ENCODE measurements around the gene ARL4D.
A peak's percentile ranks its signal among the peaks of the same experiment; 100 is the strongest.
"Not testable (repeated sequence)": the region's sequence is repeated elsewhere in the genome, so short reads cannot be mapped to it uniquely, and the experiment has no call there.

The ARL4D gene, protein sequence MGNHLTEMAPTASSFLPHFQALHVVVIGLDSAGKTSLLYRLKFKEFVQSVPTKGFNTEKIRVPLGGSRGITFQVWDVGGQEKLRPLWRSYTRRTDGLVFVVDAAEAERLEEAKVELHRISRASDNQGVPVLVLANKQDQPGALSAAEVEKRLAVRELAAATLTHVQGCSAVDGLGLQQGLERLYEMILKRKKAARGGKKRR

DNA sequence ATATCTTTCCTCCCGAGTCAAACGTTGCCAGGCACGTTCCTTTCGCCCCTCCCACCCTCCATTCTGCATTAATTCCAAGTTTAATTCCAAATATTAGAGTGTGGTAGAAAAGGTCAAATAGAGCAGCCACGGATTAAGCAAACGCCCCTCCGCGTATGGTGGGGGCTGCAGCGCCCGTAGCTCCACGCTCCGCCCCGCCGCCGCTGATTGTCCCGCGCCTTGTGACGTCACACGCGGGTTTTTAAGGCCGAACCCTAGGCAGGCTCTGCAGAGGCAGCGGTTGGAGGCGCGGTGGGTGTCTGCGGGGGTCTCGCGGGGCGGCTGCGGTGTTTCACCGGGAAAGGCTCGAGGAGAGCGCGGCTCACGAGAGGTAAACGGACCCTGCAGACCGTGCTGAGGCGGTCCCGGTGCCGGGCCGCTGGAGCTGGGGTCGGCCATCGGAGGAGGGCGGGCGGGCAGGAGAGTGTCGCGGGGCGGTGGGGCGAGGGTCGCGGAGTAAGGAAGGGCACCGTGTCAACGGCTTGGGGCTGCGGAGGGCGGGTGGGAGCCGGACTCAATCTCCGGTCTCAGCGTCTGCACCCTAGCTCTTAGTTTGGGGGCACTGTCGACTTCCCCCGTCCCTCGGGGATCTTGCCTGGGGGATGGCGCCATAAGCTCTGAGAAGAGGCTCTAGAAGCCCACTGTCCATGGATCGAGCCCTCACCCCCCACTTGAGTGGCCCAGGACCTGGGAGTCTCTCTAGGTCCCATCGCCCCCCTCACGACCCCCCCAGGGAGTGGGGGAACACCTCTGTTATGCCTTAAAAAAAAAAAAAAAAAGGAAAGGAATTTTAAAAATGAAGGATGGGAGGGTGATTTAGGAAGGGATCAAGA, at the start of gene ARL4D:
ARL4D (plus strand) TSS at position 270 of the 872 bp plus-strand sequence. CDS start 740 bp downstream, outside the sequence.
- peak; percentile 86 for DNase-seq

DNA sequence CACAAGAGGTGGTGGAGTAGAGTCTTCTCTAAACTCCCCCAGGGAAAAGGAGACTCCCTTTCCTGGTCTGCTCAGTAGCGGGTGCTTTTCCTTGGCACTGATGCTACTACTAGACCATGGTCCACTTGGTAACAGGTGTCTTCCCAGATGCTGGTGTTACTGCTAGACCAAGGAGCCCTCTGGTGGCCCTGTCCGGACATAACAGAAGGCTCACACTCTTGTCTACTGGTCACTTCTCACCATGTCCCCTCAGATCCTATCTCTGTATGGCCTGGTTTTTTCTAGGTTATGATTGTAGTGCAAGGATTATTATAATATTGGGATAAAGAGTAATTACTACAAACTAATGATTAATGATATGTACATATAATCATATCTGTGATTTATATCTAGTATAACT, 49.7 kb upstream of the ARL4D start:
- DNase-seq = no peak

DNA sequence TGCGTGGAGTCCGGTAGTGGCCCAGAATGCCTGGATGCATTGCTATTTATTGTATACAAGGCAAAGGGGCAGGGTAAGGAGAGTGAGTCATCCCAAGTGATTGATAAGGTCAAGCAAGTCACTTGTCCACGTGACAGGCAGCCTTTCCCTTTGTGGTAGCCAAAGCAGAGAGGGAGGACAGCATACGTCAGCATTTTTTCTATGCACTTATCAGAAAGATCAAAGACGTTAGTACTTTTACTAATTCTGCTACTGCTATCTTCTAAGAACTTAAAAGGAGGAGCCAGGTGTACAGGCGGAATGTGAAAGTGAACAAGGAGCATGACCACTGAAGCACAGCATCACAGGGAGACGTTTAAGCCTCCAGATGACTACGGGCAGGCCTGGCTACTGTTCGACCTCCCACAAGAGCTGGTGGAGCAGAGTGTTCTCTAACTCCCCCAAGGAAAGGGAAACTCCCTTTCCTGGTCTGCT, 47.9 kb upstream of the ARL4D start:
- DNase-seq = no peak

DNA sequence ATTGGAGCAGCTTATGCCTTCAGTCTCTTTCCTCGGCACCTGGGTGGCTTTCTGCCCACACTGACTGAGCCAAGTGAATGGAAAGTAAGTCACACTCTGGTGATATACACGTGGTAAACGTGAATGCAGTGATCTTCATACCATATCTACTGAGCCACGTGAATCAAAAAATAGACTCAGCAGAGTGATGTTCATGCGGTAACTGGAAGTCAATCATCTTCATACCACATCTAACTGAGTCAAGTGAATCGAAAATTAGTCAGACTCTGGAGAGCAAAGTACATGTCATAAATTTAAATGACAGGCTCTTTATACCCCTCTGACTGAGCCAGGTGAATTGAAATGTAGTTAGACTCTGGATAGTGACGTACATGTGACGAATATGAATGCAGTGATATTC, 47.1 kb upstream of the ARL4D start:
- DNase-seq = no peak

DNA sequence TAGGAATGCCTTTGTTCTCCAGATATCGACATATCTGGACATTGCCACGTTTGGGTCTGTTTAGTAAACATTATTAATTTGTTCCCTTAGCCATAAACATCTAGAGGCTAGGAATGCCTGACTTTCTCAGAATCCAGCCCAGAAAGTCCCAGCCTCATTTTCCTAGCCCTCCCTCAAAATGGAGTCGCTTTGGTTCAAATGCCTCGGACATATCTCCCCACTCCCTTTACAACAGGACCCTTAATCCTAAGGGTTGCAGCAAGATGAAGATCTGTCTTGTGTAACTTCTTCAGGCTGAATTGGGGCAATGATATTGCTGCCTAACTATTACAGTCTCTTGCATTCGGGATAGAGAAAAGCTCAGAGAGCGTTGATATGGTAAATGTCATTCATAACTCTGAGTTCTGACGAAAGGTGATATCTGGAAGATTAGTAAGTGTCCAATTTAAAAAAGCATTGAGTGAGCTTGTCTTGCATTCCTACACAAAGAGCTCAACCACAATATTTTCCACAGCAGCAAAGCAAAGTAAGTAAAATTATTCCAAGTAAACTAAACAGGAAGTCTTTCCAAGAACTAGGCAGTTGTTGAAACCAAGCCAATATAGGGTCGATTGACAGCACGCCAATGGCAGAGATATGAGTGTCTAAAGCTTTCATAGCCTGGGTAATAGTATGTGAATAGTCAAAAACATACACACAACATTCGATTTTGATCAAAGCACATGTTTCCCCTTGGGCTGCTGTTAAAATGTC, 46.0 kb upstream of the ARL4D start:
- DNase-seq = no peak

DNA sequence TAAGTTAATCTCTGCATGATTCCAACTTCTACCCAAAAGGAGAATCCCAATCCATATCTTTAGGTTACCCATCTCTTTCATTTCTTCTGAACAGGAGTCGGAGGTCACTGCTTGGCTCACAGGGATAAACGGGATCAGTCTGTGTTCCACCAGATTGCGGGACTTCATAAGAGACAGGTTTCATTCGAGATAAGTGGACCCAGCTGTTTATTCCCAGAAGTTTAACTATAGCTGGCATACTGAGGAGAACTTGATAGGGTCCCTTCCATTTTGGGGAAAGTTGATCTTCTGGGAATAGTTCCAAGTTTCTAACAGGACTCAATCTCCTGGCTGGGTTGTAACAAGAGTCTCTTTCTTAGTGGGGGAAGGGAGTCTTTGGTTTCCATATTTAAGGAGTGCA, 45.4 kb upstream of the ARL4D start:
- no peak for DNase-seq

DNA sequence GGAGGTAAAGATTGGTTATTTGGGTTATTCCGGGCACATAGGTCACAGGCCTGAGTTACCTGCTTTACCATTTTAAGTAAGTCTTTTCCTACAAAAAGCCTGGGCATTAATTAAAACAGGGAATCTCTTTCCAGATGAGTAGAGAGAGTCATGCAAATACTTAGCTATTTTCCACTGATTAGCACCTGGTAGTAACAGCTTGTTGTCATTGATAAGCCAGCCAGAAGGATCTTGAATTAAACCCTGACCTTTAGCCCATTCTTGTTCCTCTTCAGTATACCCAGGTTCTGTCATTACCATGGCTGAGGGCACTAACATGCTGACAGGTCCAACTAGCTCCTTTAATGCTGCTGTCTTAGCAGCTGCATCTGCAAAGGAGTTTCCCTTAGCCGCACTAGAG, 44.4 kb upstream of the ARL4D start:
- no peak for DNase-seq

DNA sequence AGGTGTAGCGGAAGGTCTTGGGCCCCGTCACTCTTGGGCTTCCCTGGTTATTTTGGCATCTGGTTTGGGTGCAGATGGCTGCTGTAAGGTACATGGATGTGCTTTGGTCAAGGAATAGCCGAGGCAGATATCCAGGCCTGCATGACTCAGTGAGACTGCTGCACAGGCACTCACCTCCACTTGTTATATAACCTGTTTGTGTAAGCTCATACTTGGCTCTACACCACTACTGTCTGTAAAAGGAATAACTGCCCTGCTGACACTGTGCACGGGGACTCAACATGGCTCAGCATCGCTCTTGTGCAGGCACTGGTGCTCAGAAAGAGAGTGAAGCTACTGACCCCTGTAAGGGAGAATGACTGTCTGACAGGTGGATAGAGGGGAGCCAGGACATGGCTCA, 42.3 kb upstream of the ARL4D start:
- DNase-seq = no peak

DNA sequence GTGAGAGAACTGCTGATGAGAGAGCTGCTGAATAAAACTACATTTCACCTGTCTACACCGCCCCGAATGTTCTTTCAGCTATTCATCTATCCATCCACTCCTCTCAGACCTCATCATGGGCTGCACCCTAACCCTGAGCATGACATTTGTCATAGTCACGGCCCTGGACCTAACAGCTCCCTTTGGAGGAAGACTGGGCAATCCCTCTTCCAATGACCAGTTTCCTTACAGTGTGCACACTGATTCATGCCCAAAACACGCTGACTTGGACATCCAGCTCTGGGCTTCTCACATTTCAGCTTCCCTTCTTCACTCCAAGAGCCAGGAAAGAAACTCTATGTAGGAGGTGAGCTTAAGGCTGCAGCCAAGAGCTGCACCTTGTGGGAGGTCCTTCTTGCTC, 41.8 kb upstream of the ARL4D start:
- no peak for DNase-seq

DNA sequence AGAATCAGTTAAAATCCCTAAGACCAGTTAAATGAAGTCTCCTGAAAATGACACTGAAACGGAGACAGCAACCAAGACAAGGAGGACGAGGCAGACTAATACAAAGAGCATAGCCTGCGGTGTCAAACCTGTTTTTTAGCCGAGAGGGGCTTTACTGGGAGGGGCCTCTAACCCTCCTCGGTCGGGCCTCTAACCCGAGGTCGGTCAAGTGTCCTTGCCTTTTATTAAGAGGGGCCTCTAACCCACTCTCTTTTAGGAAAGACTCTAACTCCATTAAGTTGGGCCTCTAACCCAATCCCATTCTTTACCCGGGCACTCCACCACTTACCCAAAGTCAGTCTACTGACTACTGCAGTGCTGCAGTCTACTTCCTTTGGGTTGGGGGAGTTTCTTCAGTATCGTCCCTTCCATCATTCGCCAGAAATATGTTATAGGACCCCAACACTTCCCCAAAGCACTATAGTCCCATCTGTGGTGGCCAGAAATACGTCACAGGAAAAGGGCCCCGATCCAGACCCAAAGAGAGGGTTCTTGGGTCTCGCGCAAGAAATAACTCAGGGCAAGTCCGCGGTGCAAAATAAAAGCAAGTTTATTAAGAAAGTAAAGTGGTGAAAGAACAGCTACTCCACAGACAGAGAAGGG, 39.2 kb upstream of the ARL4D start:
- DNase-seq = no peak

DNA sequence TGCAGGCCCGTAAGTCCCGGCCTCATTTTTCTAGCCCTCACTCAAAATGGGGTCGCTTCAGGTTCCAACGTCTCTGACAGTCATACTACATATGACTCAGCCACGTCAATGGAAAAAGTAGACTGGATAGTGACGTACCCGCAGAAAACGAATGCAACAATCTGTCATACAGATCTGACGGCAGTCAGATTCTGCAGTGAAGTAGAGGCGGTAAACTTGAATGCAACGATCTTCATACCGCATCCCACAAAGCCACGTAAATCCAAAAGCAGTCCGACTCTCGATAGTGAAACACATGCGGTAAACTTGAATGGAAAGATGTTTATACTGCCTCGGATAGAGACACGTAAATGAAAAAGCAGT, 38.4 kb upstream of the ARL4D start:
- DNase-seq = peak; percentile 27

DNA sequence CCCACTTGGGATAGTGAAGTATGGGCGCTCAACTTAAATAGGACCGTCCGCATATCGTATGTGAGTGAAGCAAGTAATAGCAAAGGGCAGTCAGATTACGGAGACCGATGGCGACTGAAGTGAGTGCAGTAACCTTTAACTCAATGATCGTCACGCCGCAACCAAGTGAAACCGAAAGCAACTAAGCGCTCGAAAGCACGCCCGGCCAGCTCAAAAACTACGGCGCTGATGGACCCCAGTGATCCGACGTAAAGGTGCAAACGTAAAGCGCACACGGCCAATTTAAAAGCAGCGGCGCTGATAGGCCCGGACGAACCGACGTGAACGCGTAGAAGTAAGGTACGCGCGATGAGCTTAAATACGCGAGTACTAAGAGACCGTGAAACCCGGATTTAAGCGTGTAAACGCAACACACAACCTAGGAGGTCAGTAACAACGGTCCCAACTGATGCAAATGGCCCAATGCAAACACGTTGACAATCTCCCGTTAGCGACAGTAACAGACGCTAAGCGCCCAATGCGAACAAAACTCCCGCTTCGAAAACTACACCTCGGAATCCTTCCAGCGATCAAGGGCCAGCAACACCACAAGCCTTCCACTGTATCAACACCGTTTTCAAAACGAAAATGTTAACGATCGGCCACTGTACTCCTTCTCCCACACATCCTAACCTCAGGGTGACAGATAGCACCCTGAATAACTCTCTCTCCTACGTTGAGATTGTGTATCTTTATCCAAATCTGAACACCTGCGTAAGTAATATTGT, 37.9 kb upstream of the ARL4D start:
- peak; percentile 97 for DNase-seq

DNA sequence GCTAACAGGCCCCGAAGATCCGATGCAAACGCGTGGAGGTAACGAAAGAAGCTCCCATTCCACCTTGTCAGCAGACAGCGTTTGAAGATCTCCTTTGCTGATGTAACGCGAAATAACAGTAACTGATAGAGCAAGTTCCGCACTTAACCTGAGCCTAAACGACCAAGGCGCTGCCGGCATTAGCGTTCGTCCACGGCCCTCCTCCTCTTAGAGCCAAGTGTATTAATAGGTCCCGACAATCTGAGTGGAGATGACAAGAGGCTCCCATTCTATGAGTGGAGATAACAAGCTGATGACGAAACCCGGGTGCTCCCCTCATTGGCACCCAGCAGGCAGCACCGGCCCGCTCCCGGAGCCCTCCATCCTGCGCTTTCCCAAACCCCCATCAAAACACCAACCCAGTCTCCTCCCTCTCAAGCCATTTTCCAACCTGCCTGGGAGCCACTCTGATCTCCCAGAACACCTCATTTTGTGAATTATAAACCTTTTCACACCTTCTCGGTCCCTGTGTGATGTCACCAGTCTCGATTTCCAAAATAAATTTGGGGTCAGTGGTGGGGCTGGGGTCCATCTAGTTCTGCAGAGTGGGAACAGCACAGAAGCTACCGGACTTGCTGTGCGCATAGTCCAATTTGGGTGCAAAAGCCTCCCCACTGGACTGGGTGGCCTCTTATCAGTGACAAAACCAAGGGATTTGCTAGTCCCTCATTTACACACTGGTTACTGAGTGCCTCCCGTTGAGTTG, 35.4 kb upstream of the ARL4D start:
- DNase-seq = no peak

DNA sequence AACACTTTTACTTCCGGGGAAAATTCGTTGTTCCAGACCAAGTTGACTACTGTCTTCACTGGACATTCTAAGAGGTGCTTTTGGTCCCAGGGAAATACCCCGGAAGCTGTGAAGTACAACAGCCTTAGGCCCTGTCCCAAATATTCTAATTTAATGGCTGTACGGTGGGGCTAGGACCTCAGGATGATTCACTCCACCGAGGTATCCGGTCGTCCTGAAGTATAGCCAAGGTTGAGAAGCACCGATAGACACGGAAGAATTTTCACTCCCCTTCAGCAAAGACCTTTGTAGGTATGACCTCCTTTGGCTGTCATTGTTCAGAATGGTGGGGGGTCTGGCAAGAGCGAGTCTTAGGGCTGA, 34.9 kb upstream of the ARL4D start:
- no peak for DNase-seq

DNA sequence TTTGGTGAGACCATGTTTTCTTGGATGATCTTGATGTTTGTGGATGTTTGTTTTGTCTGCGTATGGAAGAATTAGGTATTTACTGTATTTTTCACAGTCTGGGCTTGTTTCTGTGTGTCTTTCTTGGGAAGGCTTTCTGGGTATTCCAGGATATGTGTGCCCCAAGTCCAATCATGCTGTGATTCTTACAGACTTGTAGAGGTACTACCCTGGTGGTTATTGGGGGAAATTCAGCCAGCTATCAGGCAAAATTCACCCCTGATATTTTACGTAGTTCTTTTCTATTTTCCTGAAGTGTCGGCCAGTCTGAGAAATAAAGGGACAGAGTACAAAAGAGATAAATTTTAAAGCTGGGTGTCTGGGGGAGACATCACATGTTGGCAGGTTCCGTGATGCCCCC, 33.4 kb upstream of the ARL4D start:
- no peak for DNase-seq

DNA sequence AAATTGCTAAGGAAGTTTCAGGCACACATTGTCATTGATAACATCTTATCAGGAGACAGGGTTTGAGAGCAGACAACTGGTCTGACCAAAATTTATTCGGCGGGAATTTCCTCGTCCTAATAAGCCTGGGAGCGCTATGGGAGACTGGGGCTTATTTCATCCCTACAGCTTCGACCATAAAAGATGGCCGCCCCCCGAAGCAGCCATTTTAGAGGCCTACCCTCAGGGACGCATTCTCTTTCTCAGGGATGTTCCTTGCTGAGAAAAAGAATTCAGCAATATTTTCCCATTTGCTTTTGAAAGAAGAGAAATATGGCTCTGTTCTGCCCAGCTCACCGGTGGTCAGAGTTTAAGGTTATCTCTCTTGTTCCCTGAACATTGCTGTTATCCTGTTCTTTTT, 32.9 kb upstream of the ARL4D start:
- not testable (repeated sequence) for DNase-seq

DNA sequence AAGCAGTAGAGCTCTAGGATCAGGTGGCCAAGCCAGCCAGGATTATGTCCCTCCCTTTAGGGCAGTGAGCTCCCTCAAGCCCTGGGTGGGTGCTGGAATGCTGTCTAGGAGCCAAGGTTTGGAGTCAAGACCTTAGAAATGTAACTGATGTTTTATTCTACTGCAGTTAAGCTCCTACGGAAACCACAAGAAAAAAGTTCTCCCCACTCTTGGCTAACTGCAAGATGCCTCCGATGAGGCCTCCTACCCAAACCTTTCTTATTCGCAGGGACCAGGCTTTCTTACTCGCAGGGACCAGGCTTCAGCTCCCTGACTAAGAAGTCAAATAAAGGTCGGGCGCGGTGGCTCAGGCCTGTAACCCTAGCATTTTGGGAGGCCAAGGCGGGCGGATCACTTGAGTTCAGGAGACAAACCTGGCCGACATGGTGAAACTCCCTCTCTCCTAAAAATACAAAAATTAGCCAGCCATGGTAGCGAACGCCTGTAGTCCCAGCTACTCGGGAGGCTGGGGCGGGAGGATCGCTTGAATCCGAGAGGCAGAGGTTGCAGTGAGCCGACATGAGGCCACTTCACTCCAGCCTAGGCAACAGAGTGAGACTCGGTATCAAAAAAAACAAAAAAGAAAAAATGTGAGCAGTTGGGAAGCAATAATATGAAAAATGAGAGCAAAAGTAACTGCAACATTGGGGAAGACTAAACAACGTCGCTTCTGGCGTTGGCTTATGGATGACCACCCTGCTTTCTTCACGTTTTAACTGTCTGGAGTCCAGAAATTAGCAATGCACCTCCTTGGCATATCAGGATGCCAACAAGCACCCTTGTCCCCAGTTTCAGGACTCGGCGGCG, 31.7 kb upstream of the ARL4D start:
- DNase-seq = no peak

DNA sequence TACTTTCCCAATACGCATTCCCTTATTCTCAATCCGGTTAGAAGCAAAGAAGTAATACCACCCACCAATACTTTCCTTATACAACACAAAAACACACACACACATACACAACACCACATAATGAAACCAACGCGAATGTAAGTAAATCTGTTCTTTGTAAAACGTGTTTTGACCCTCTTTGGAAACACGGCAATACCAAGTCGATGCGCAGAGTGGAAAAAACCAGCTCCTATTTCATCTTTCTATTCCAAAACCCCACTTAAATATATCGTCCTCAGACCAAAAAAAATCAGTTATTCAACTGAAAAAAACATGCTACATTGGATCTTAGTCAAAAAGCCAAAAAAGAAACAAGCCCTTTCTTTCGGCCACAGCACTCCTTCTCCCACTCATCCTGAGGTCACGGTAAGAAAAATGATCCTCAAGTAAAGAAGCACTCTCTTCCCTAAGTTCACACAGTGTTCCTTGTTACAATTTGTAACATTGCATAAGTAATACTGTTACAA, 31.0 kb upstream of the ARL4D start:
- DNase-seq = peak; percentile 90

DNA sequence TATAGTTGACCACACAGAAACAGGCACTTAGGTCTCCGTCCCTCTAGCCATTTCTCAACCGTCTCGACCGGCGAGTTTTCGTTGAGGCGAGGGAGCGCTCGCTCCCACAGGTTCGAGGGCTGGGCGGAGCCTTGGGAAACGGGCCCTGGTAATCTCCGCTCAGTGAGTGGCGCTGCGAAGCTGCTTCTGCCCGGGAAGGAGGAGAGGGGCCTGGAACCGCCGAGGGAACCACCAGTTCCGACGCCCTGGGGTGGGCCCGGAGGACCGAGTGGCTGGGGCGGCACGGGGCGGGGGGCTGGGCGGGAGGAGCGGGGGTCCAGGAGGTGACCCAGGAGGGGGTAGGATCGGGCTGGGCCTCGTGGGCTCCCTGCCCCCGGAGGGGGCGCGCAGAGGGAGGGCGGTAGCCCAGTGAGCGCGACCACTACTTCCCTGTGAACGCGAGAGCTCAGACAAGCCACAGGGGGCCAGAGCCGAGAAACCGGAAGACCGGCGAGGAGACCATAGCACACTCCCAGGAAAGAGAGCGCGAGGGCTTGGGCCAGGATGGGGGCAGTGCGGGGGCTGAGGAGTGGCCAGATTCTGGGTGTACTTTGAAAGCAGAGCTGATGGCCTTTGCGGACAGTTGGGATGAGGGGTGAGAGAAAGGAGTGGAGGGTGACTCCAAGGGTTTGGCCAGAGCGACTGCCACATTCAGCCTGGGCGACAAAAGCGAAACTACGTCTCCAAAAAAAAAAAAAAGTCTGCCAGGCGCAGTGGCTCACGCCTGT, 29.9 kb upstream of the ARL4D start:
- DNase-seq = peak; percentile 84

DNA sequence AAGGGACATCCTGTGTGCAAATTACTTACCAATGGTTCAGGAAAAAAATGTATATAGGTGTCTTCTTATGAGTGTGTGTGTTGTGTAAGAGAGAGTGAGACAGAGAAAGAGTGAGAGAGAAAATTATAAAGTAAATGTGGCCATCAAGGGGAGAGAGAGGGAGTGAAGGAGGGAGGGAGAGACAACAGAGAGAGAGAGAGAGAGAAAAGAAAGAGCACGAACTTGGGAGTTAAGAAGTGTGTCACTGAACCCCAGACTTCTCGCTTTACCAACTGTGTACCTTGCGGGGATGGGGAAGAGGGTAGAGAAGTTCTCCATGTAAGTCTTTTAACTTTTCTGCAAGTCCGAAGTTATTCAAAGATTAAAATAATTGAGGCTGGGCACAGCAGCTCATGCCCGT, 28.8 kb upstream of the ARL4D start:
- no peak for DNase-seq

All from midbrain (tissue), 1 donor.